ENCODE measurements around the gene RFX7.
"Not testable (repeated sequence)": the region's sequence is repeated elsewhere in the genome, so short reads cannot be mapped to it uniquely, and the experiment has no call there.

Gene RFX7

GRCh38 chr15:56205061-56205876 is 38.4 kb downstream of the RFX7 start:
- FAIRE-seq, result no peak
- no peak for DNase-seq (ENCODE audit: low spot score)

- DNase-seq (ENCODE audit: low spot score); FAIRE-seq: not testable (repeated sequence)
Observed at GRCh38 chr15:56203312-56203922, 40.3 kb downstream of the RFX7 start.

GRCh38 chr15:56202701-56203100 is 41.0 kb downstream of the RFX7 start:
- no peak for DNase-seq (ENCODE audit: low spot score)
- no peak for FAIRE-seq

- DNase-seq (ENCODE audit: low spot score) (no peak), FAIRE-seq (no peak)
Observed at GRCh38 chr15:56199038-56199437, 44.6 kb downstream of the RFX7 start.

GRCh38 chr15:56194035-56194434 is 49.6 kb downstream of the RFX7 start:
- DNase-seq (ENCODE audit: low spot score) (no peak), FAIRE-seq (no peak)

- FAIRE-seq (no peak), DNase-seq (ENCODE audit: low spot score) (no peak)
Observed at GRCh38 chr15:56192659-56193442, 50.8 kb downstream of the RFX7 start.

GRCh38 chr15:56187665-56188064 is 56.0 kb downstream of the RFX7 start:
- FAIRE-seq (no peak), DNase-seq (ENCODE audit: low spot score) (no peak)

GRCh38 chr15:56185980-56186379 is 57.7 kb downstream of the RFX7 start:
- DNase-seq (ENCODE audit: low spot score), result no peak
- FAIRE-seq, result no peak

GRCh38 chr15:56184516-56184915 is 59.2 kb downstream of the RFX7 start:
- no peak for FAIRE-seq

GRCh38 chr15:56180851-56181250 is 62.8 kb downstream of the RFX7 start:
- DNase-seq (ENCODE audit: low spot score) (no peak), FAIRE-seq (no peak)

More at GRCh38 chr15:56184516-56184915, 59.2 kb downstream of the RFX7 start:
- no peak for DNase-seq (ENCODE audit: low spot score)

- FAIRE-seq (no peak), DNase-seq (ENCODE audit: low spot score) (no peak)
Observed at GRCh38 chr15:56176996-56177395, 66.7 kb downstream of the RFX7 start.

GRCh38 chr15:56175788-56176187 is 67.9 kb downstream of the RFX7 start:
- DNase-seq (ENCODE audit: low spot score), result no peak
- FAIRE-seq, result no peak

GRCh38 chr15:56174649-56175048 is 69.0 kb downstream of the RFX7 start:
- DNase-seq (ENCODE audit: low spot score), result no peak
- no peak for FAIRE-seq

- FAIRE-seq, result no peak
- DNase-seq (ENCODE audit: low spot score), result no peak
Observed at GRCh38 chr15:56168394-56168793, 75.3 kb downstream of the RFX7 start.

GRCh38 chr15:56165234-56165633 is 78.4 kb downstream of the RFX7 start:
- FAIRE-seq (no peak), DNase-seq (ENCODE audit: low spot score) (no peak)

GRCh38 chr15:56160966-56161365 is 82.7 kb downstream of the RFX7 start:
- no peak for FAIRE-seq
- no peak for DNase-seq (ENCODE audit: low spot score)

- FAIRE-seq, result no peak
- DNase-seq (ENCODE audit: low spot score), result no peak
Observed at GRCh38 chr15:56156877-56157276, 86.8 kb downstream of the RFX7 start.

GRCh38 chr15:56155278-56155677 is 88.4 kb downstream of the RFX7 start:
- DNase-seq (ENCODE audit: low spot score); FAIRE-seq: not testable (repeated sequence)

- DNase-seq (ENCODE audit: low spot score); FAIRE-seq: not testable (repeated sequence)
Observed at GRCh38 chr15:56154768-56155167, 88.9 kb downstream of the RFX7 start.

- no peak for DNase-seq (ENCODE audit: low spot score)
- no peak for FAIRE-seq
Observed at GRCh38 chr15:56150204-56150603, 93.5 kb downstream of the RFX7 start.

GRCh38 chr15:56148064-56148463 is 95.6 kb downstream of the RFX7 start:
- FAIRE-seq (no peak), DNase-seq (ENCODE audit: low spot score) (no peak)

GRCh38 chr15:56146756-56147155 is 96.9 kb downstream of the RFX7 start:
- no peak for DNase-seq (ENCODE audit: low spot score)
- FAIRE-seq, result no peak

All from urothelium cell line (cell line).